DMS 273 (cell line): ENCODE measurements around the gene CTTN.

Experiments
- DNase-seq: peaks from one replicate; lab custom pipeline; 2025; ENCODE audit not compliant: unreplicated experiment; lab: John Stamatoyannopoulos, UW

Gene CTTN

DNA sequence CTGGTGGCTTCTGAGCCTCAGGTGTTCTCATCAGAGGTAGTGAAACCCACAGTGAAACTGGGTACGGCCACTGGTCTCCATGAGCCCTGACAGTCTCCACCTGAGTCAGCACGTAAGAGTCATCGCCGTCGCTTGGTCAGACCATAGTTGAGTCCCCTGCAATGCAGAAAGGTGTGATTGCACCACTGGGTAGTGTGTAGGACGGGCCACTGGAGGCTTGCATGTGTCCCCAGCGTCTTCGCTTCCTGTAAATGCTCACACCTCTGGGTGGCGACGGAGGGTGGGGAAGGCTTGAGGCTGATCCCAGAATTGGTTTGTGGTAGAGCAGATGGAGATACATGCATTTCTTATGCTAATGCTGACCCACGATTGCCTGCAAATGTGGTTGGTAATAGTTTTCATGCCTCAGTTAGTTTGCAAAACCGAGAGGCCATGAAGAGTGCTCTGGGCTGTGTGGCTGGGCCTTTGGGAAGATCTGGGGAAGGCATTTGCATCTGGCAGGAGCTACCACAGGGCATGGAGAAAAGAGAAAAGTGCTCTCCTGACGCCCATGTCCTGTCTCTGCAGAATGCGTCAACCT is 26.5 kb downstream of the CTTN start:
- no peak for DNase-seq

DNA sequence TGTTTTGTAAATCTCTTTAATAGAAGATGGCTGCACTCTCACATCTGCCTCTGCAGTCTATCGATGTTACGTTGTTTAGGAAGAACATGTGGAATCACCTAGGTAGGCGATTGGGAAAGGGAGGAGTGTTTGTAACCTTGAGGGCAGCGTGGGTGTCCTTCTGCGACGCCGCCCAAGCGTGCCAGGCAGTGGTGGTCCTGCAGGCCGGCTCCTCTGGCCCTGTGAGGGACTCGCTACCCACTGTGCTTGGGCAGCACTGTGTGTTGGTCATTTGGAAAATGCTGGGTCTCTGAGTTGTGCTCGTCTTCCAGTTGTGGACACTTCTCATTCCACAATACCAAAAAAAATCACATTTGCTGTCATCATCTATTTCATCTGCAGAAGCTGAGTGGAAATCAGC is 29.1 kb downstream of the CTTN start:
- DNase-seq = no peak

DNA sequence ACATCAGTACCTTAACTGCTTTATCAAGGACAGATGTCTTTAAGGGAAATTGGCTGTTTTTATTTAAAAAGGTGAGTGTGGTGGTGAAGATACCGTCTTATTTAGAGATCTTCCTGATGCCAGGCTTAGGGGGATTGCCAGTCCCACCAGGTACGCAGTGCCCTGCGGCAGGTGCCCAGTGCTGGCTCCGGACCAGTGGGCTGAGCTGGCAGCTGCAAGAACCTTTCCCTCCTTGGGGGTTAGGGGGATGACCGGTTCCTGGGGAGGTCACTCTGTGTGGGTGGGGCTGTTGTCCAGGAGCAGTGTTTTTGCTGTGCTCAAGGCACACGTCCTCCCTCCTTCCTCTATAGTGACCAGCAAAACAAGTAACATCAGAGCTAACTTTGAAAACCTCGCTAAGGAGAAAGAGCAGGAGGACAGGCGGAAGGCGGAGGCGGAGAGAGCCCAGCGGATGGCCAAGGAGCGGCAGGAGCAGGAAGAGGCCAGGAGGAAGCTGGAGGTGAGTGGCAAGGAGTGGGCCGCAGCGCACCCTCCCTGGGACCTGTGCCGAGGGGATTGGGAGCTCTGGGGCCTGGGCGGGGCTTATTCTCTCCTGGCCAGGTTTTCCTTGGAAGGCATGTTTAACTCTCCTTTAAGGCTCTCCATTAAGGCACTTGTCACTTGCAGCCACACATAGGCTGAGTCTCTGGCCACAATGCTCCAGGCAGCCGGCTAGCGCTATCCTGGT is 30.5 kb downstream of the CTTN start:
- DNase-seq = no peak

DNA sequence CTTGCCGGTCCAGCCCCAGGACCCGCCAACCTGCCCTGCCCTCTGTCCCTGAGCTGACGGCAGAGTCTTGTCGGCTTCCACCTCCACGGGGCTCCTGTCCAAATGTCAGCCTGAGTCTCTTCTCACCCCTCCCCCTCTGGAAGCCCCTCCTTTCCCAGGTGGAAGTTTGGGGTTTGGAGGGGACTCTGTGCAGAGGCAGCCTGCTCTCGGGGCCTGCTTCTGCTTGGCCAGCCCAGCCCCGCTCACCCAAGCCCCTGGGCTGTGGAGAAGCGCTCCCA is 31.0 kb downstream of the CTTN start:
- DNase-seq = no peak

DNA sequence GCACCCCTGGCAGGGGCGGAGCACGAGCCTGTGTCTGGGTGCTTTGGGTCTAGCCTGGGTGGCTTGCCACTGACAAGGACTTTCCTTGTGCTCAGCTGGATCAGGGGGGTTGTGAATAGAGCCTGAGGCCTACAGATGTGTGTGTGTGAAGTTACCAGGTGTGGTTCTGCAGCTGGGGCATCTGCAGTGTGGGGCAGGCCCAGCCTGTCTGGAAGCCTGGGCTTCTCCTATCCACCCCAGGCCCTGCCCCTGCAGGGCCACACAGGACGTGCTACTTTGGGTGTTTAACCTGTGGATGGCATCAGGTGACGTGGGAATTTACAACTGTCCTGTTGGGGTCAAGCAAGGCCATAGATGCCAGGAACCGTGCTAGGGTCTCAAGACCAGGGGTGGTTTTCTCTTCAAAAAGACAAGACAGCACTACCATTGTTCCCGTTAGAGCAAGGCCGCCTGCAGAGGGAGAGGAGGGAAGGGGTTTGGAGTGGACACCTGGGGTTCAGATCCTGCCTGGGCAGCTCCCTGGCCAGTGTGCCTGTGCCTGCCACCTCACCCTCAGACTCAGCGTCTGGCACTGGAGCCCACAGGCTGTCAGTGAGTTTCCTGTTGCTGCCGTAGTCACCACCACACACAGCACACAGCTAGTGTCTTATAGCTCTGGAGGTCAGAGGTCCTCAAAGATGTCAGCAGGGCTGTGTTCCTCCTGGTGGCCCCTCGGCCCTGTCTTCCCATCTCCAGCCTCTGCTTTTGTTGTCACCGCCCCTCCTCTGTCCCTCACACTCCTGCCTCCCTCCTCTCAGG is 31.6 kb downstream of the CTTN start:
- no peak for DNase-seq

DNA sequence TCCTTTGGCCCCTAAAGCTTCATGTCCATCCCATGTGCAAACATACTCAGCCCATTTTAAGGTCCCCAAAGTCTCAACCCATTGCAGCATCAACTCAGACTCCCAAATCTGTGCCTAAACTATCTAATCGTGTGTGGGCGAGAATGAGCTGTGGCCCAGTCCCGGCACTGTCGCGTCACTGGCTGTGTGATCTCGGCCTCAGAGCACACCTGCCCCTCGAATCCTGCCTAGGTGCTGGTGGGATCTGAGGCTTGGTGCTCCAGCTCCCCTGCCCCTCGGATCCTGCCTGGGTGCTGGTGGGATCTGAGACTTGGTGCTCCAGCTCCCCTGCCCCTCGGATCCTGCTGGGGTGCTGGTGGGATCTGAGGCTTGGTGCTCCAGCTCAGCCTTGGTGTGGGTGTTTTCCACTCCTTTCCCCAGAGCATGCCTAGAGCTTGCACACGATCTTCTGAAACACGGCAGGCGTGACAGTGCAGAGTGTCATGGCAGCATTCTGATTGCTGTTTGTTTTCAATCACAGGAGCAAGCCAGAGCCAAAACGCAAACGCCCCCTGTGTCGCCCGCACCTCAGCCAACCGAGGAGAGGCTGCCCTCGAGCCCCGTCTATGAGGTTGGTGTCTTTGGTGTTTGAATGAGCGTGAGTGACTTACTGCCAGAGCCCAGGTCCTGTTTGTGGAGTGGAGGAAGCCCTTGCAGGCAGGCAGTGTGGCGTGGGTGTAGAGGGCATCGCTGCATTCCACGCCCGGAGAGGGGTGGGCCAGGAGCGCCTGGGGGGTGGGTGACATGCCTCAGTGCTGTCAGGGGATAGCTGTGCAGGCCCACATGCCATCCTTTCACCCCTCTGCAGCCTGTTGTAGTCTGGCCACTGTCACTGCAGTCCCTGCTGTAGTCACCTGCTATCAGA is 32.6 kb downstream of the CTTN start:
- DNase-seq = no peak

DNA sequence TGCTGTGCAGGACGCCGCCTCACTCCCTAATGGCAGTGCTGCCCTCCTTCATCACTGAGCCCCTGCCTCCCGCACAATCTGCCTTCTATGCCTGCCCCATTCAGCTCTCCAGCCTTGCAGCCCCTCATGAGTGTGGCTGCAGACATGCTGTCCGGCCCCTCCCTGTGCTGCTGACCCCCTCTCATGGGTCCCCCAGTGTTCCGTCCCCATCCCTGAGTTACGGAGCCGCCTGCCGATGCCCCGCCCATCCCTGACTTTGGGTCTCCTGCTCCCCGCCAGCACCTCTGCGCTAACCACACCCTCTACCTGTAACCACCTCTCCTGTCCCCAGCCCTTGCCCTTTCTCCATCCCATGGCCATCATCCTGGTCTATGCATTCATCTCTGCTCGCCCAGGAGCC is 33.3 kb downstream of the CTTN start:
- DNase-seq = no peak

DNA sequence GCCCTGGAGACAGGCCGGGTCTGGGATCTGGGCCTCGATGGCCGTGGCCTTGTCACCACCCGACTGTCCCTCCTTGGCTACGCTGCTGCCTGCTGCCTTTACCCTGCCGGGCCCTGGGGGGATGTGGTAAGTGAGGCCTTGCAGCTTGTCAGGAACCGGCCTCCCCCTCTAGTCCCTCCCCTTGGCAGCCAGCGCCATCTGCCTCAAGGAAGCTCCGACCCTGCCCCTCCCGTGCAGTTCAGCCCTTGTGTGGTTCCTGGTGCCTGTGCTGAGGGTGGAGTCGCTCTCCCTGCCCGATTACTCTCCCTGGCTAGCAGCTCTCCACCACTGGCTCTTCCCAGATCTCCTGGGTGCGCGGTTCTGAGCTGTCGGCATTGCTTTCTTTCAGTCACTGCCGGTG is 33.7 kb downstream of the CTTN start:
- DNase-seq = no peak

DNA sequence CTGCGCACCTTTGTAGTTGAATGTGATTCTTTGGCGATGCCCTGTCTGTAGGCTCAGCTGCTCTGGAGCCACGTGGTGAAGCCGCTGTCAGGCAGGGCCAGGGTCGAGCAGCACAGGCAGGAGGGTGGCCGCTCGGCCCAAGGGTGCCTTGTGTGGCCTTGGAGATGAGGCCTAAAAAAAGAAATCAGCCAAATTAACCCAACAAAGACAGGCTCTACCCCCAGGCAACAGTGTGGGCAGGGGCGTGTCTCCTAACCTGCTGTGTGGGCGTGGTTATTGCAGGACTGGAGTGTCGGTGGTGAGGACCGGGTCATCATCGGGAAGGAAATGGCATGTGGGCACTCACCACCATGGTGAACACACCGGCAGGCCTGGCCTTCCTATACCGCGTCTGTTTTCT is 34.3 kb downstream of the CTTN start:
- DNase-seq = no peak

DNA sequence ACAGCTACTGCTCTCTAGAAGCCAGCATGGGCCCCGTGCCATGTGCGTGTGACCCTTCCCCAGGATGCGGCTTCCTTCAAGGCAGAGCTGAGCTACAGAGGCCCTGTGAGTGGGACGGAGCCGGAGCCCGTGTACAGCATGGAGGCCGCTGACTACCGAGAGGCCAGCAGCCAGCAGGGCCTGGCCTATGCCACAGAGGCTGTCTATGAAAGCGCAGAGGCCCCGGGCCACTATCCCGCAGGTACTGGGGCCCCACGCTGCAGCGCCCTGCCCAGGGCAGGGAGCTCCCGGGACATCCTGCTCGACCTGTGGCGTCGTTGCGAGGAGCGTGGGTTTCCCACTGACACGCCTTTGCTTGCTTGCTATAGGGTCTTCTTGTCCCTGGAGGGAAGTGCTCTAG is 34.7 kb downstream of the CTTN start:
- DNase-seq = no peak

DNA sequence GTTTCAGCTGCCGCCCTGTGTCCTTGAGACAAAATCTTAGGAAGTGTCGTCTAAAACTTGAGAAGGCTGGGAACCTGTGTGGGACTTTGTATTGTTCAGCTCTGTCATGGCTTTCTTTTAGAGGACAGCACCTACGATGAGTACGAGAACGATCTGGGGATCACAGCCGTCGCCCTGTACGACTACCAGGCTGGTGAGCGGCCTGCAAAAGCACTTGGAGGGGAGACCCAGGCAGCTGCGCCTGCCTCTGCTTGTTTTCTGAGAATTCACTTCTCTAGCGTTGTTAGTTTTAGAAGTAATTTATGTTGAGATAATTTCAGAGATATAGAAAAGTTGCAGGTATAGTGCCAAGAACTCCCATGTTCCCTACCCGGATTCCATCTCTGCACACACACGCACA is 35.2 kb downstream of the CTTN start:
- no peak for DNase-seq

DNA sequence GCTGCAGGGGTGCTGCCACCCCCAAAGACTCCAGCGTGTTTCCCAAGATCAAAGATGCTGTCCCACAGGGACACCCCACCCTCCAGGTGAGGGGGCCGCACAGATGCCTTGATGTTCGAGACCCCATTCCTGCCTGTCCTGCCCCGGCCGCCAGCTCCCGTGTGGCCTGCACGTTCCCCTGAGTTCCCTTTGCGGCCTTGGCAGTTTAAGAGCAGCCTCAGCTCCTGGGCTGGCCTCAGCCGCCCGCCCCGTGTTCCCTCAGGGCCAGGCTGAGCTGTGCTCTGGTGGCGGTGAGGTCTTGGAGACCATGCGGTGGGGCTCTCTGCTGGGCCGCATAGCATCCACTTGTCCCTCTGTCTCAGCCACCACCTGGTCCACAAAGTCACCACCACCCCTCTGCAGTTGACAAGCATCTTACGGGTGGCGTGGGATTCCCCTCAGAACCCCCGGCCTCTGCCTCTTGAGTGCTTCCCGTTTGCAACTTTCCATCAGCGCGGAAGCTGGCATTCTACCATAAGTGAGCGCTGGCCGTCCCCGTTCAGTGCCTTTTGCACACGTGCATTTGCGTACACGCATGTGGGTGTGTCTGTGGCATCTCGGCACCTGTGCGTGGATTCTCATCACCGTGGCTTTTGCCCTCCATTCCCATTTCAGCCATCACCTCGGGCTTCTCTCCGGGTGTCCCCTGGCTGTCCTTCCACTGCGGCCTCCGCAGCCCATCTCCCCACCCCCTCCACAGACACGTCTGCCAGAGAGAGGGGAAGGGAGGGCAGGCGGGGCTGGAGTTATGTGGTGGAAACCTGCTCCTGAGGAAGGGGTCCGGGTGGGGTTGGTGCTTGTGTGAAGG is 35.9 kb downstream of the CTTN start:
- no peak for DNase-seq

DNA sequence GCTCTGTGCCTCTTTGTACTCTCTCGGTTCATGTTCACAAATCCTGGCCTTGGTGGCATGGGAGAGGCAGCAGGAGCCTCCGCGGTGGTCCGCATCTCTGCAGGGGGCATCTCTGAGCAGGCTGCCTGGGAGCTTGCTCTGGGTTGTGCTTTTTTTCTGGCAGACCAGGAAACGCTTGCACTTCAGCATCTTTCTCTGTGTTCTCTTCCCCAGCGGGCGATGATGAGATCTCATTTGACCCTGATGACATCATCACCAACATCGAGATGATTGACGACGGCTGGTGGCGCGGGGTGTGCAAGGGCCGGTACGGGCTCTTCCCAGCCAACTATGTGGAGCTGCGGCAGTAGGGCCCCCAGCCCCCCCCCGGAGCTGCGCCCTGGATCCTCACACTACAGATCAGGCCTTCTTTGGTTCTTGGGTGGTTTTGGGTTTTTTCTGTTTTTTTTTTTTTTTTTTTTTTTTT is 36.5 kb downstream of the CTTN start:
- DNase-seq = no peak

DNA sequence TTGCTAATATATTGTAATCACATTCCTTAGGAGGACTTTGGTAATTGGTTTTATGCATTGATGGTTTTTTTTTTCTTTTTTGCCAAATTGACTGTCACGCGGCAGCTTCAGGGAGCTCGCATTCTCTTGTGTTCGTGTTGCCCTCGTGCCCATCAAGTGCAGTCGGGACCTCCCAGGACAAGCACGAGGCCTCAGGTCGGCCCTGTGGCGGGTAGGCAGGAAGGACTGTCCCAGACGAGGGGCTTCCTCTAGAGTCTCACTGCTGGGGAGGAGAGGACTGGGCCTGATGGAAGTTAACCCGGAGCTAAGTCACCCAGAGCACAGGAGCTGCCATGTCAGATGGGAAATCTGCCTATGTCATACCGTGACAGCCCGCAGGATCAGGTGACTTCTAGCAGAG is 37.0 kb downstream of the CTTN start:
- DNase-seq = no peak

DNA sequence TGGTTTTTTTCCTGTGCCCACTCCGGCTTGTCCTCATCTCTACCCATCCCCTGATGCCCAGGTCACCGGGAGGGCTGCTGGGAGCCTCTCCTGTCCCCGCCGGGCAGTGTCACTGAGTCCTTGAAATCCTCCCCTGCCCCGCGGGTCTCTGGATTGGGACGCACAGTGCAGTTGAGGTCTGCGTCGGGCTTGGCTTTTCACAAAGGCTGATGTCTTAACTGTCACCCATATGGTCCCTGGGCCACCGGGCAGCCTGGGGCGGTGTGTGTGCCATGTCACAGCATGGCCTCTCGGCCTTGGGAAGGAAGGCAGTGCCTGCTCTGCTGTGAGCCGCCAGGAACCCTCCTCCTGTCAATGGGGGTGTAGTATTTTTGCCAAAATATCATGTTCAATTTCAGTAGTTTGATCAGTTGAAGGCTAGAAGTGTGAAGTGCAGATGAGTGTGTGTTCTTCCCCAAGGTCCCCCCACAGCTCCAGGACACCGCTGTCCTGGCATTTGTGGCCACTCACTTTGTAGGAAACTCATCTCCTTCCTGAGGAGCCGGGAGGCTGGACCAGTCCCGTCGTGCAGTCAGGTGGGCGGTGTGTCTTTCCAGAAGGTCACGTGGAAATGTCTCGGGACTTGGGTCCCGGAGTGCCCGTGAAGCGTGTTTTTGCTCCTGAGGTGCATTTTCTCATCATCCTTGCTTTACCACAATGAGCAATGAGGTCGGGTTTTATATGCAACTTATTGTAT is 37.6 kb downstream of the CTTN start:
- DNase-seq = no peak

DNA sequence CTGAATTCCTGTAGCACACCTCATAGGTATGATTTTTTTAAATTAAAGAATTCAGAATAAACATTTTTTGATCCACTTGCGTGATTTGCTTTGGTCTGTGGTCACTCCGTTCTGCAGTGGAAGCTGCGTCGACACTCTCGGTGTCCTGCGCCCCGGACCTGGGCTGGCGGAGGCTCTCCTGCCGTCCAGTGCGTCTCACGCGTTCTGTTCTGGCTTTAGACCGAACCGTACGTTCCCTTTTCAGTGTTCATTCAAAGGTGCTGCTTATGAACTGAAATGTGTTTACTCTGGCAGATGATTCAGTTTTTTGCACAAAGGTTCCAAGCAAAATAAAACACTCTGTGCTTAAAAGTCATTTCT is 38.2 kb downstream of the CTTN start:
- no peak for DNase-seq

DNA sequence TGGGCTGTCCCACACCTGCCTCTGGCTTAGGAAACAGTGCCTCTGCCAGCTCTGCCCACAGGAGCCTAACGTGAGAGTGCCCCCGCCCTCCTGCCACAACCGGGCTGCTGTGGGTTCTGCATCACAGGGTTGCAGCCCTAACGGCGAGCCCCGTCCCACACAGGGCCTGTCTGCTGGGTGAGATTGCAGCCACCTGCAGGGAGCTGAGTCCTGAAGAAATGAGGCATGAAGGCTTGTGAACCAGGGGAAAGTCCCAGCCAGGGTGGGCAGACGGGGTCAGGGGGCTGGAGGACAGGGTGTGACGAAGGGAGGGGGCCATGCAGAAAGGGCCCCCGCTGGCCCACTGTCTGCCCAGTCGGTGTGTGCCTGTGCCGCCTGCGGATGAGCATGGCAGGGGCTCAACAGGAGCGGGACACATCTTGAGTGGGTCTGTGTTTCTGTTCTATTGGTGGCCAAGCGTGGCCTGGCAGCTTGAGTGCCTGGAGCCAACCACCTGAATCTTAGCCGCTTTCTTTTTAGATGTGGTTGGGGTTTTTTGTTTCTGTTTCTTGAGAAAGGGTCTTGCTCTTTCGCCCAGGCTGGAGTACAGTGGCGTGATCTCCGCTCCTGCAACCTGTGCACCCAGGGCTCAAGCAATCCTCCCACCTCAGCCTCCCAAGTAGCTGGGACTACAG is 38.9 kb downstream of the CTTN start:
- DNase-seq = no peak

DNA sequence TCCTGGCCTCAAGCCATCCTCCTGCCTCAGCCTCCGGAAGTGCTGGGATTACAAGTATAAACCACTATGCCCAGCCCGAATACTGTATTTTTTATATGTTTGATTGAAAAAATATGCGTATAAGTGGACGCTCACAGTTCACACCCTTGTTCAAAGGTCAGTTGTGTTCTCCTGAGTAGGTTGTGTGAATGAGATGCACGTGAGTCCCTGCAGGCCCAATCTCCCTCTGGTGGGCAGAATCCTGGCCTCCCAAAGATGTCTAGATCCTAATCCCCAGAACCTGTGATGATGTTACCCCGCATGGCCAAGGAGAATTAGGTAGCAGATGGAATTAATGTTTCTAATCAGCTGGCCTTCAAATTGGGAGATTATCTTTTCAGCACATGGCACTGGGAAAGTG is 41.9 kb downstream of the CTTN start:
- no peak for DNase-seq

DNA sequence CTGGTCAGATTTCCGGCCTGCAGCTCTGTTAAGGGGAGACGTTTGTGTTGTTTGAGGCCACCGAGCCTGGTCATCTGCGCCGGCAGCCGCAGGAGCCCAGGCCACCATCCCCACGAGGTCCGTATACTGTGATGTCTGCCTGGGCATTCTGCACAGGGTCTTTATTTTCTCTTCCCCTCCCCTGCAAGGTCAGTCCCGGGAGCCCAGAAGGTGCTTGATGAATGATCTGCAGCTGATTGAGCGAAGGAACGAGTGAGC is 45.4 kb downstream of the CTTN start:
- no peak for DNase-seq

DNA sequence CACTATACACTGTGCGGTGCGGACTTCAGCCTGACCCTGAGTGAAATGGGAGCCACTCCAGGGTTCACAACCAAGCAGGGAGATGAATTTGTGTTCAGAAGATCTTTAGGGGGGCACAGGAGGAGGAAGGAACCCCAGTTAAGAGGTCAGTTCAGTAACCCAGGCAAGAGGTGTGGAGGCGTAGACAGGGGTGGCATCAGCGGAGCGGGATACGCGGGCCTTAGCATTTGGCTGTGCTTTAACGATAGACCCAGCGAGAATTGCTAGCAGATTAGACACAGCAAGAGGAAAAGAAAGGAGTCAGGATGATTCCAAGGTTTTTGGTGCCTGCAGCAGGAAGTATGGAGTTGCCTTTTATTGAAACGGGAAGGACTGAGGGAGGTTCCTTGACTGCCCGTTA is 46.8 kb downstream of the CTTN start:
- no peak for DNase-seq
